GM12878 (cell line): Measurements from ENCODE around the gene CCDC81. TPM values are rescaled to one million over a fixed set of nuclear protein-coding genes. Genes with fewer than 3 reads are reported as not detected.

Experiments
- ATAC-seq: fragments of 200-7000 bp; cut with Tn5 transposase; 3 replicates; pipeline ENCODE4 v1.9.1; 2020; ENCODE audit warnings: mild to moderate bottlenecking, moderate library complexity
- BruUV-seq: library from RNA; stranded (reverse); fragments of 400-500 nt; replicated peaks from 2 replicates; lab custom pipeline; 2021; lab: Mats Ljungman, UMichigan
- CTCF ChIA-PET: fragments of 300-600 bp; sonication (Branson Sonifier 250); formaldehyde crosslinking; extraction: SDS; loops from one replicate; lab custom pipeline; 2021; ENCODE audit warnings: inconsistent platforms; lab: Yijun Ruan, JAX
- POLR2A ChIA-PET: fragments of 350-600 bp; formaldehyde crosslinking; extraction: SDS; loops from one replicate; lab custom pipeline; 2021; ENCODE audit warnings: inconsistent platforms; lab: Charles Lee
- RAD21 ChIA-PET: fragments of 300-600 bp; sonication (Branson Sonifier 250); formaldehyde crosslinking; loops from one replicate; lab custom pipeline; 2023; ENCODE audit warnings: antibody characterized with exemption; ENCODE audit not compliant: unreplicated experiment; lab: Charles Lee
- SMC1A ChIA-PET: fragments of 300-600 bp; sonication (Branson Sonifier 250); formaldehyde crosslinking; loops from one replicate; lab custom pipeline; 2023; ENCODE audit not compliant: unreplicated experiment, uncharacterized antibody; lab: Charles Lee
- DNase-seq: peaks from one replicate; pipeline ENCODE4 v3.0.0-alpha.2; 2011; ENCODE audit warnings: low read depth, low spot score
- FAIRE-seq: peaks from 3 replicates; lab custom pipeline; 2011; peaks lifted over from hg19 to GRCh38; lab: Jason Lieb, UNC
- H2AFZ ChIP-seq: 2 replicates; pipeline ENCODE4 v1.6.0; 2011; ENCODE audit warnings: low read depth, low read length, control low read depth; ENCODE audit not compliant: control insufficient read depth
- H3K27ac ChIP-seq: 2 replicates; pipeline ENCODE4 v1.5.1; 2011; ENCODE audit warnings: control low read depth; ENCODE audit not compliant: control insufficient read depth, insufficient read depth
- H3K27me3 ChIP-seq, 2 experiments: replicated peaks in 1 of 2; 2 replicates each; pipeline versions ENCODE4 v1.6.0 to v1.6.1; 2011; ENCODE audit warnings: low read length in 1 of 2; ENCODE audit not compliant: control insufficient read depth in 2 of 2, insufficient read depth in 2 of 2
- H3K36me3 ChIP-seq, 2 experiments: 2 replicates each; pipeline ENCODE4 v1.5.1; 2011; ENCODE audit warnings: low read length in 1 of 2; ENCODE audit not compliant: control insufficient read depth in 2 of 2, insufficient read depth in 2 of 2
- H3K4me1 ChIP-seq: 2 replicates; pipeline ENCODE4 v1.6.1; 2011; ENCODE audit warnings: mild to moderate bottlenecking, low read length, moderate library complexity, mixed read lengths; ENCODE audit not compliant: control insufficient read depth, insufficient read depth
- H3K4me2 ChIP-seq: 2 replicates; pipeline ENCODE4 v1.6.0; 2011; ENCODE audit warnings: control low read depth; ENCODE audit not compliant: control insufficient read depth, insufficient read depth
- H3K4me3 ChIP-seq: fragments of 200-600 bp; sonication (generic); 2 replicates; pipeline ENCODE4 v1.5.1; 2016
- H3K79me2 ChIP-seq: 2 replicates; pipeline ENCODE4 v1.6.0; 2011; ENCODE audit warnings: low read length; ENCODE audit not compliant: control insufficient read depth, insufficient read depth
- H3K9ac ChIP-seq: 2 replicates; pipeline ENCODE4 v1.8.0; 2011; ENCODE audit warnings: low read length, control low read depth, mixed read lengths; ENCODE audit not compliant: control insufficient read depth, insufficient read depth
- H3K9me3 ChIP-seq: replicated peaks from 3 replicates; pipeline ENCODE4 v1.5.1; 2011; ENCODE audit warnings: mild to moderate bottlenecking, low read length; ENCODE audit not compliant: control insufficient read depth, insufficient read depth
- H4K20me1 ChIP-seq: 2 replicates; pipeline ENCODE4 v1.6.0; 2011; ENCODE audit not compliant: control insufficient read depth, insufficient read depth
- BACH1 ChIP-seq: fragments of 450-650 bp; IDR thresholded peaks from 2 replicates; pipeline ENCODE4 v1.6.1; 2017; ENCODE audit warnings: mild to moderate bottlenecking, borderline replicate concordance
- FOS ChIP-seq: IDR thresholded peaks from 3 replicates; pipeline ENCODE4 v1.6.1; 2011; ENCODE audit warnings: borderline replicate concordance; ENCODE audit not compliant: insufficient read length; ENCODE audit errors: extremely low read depth
- NFYB ChIP-seq: IDR thresholded peaks from 2 replicates; pipeline ENCODE4 v1.6.1; 2011; ENCODE audit warnings: low read depth, mild to moderate bottlenecking, low read length, improper control_type of control experiment, moderate library complexity; ENCODE audit not compliant: insufficient read depth
- NR2C1 ChIP-seq: fragments of 450-650 bp; IDR thresholded peaks from 2 replicates; pipeline ENCODE4 v1.6.1; 2017; ENCODE audit warnings: antibody characterized with exemption, mild to moderate bottlenecking, moderate library complexity
- NR2F1 ChIP-seq: fragments of 450-650 bp; conservative IDR thresholded peaks from 2 replicates; pipeline ENCODE4 v1.6.1; 2017; ENCODE audit warnings: mild to moderate bottlenecking
- POLR2AphosphoS2 ChIP-seq: IDR thresholded peaks from 2 replicates; pipeline ENCODE4 v1.6.1; 2011; ENCODE audit warnings: low read depth, mild to moderate bottlenecking, low read length, improper control_type of control experiment, moderate library complexity
- RAD21 ChIP-seq: IDR thresholded peaks from 2 replicates; pipeline ENCODE4 v1.6.1; 2011; ENCODE audit warnings: mild to moderate bottlenecking, low read depth, low read length, moderate library complexity; ENCODE audit not compliant: insufficient read depth
- SPI1 ChIP-seq: IDR thresholded peaks from 2 replicates; pipeline ENCODE4 v1.6.1; 2011; ENCODE audit warnings: low read depth, mild to moderate bottlenecking, low read length, moderate library complexity, borderline replicate concordance; ENCODE audit not compliant: insufficient read depth
- STAT3 ChIP-seq: IDR thresholded peaks from 2 replicates; pipeline ENCODE4 v1.6.1; 2011; ENCODE audit warnings: low read depth, low read length, improper control_type of control experiment
- ZBTB33 ChIP-seq: fragments of 450-650 bp; IDR thresholded peaks from 2 replicates; pipeline ENCODE4 v1.6.1; 2017; ENCODE audit warnings: mild to moderate bottlenecking
- ZNF24 ChIP-seq: fragments of 450-650 bp; IDR thresholded peaks from 2 replicates; pipeline ENCODE4 v1.6.1; 2017; ENCODE audit warnings: antibody characterized with exemption, mild to moderate bottlenecking
- ZNF622 ChIP-seq: fragments of 450-650 bp; IDR thresholded peaks from 2 replicates; pipeline ENCODE4 v1.6.1; 2017; ENCODE audit warnings: mild to moderate bottlenecking, inconsistent platforms
- ZZZ3 ChIP-seq: IDR thresholded peaks from 2 replicates; pipeline ENCODE4 v1.6.1; 2011; ENCODE audit warnings: low read depth; ENCODE audit not compliant: control insufficient read depth, insufficient read length
- WGBS: methylation state at CpG from one replicate; pipeline ENCODE4 v1.1.6; 2016; ENCODE audit warnings: low lambda C conversion rate; ENCODE audit not compliant: insufficient replicate concordance, insufficient coverage; ENCODE audit errors: missing lambda C conversion rate; 5-methylcytosine and 5-hydroxymethylcytosine counted together
- in situ Hi-C: fragments of 300-500 bp; cut with MboI; formaldehyde crosslinking; loops from 9 replicates; pipeline ENCODE4 v1.14.3; 2018; ENCODE audit warnings: mixed read lengths
- intact Hi-C: fragments of 100-400 bp; cut with micrococcal nuclease; formaldehyde crosslinking; loops from one replicate; pipeline ENCODE4 v1.14.2; 2022; ENCODE audit not compliant: unreplicated experiment
- polyA plus RNA-seq, 11 experiments: library from polyadenylated mRNA; depleted of rRNA in 4 of 11; unstranded in 6 of 11; stranded (reverse) in 5 of 11; fragments of >200 nt; fragmentation: Nextera tagmentation in 4 of 11; fragmentation: Illumina TruSeq in 1 of 11; extraction: Ambion mirVana in 4 of 11; extraction: Trizol in 1 of 11; gene quantifications; 1 replicate in 1 of 11; 2 replicates in 10 of 11; pipeline versions ENCODE4 v1.2.1 to v1.2.3, GENCODE V29; 2011 to 2016; ENCODE audit warnings: inconsistent platforms in 2 of 11, missing spikeins in 2 of 11, low read depth in 1 of 11
- total RNA-seq, 4 experiments: library from RNA; depleted of rRNA in 3 of 4; stranded (reverse); fragments of >200 nt in 3 of 4; fragmentation: Illumina TruSeq in 1 of 4; extraction: Trizol in 1 of 4; gene quantifications; 2 replicates each; pipeline versions ENCODE4 v1.2.1 to v1.2.3, GENCODE V29; 2013 to 2021
- TF ChIP-seq, protein P1 (sequence below): IDR thresholded peaks from 2 replicates; pipeline ENCODE4 v1.6.1; 2011; ENCODE audit warnings: mild to moderate bottlenecking, low read depth, low read length, moderate library complexity; ENCODE audit not compliant: insufficient replicate concordance
- TF ChIP-seq, protein P2 (sequence below): IDR thresholded peaks from 2 replicates; pipeline ENCODE4 v1.6.1; 2012; ENCODE audit warnings: low read depth, low read length, improper control_type of control experiment

The CCDC81 gene
- total and polyA plus RNA-seq, 10 of the 15 experiments (the other 5 are each of a cell fraction or from before 2014, with no cell fraction given): 0.06 to 0.53 (median 0.22) TPM

- TF ChIP-seq, protein P1, sequence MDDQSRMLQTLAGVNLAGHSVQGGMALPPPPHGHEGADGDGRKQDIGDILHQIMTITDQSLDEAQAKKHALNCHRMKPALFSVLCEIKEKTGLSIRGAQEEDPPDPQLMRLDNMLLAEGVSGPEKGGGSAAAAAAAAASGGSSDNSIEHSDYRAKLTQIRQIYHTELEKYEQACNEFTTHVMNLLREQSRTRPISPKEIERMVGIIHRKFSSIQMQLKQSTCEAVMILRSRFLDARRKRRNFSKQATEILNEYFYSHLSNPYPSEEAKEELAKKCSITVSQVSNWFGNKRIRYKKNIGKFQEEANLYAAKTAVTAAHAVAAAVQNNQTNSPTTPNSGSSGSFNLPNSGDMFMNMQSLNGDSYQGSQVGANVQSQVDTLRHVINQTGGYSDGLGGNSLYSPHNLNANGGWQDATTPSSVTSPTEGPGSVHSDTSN: no peak
Measured at GRCh38 chr11:86440305-86440716, 65.6 kb downstream of the CCDC81 start (continued).

DNA sequence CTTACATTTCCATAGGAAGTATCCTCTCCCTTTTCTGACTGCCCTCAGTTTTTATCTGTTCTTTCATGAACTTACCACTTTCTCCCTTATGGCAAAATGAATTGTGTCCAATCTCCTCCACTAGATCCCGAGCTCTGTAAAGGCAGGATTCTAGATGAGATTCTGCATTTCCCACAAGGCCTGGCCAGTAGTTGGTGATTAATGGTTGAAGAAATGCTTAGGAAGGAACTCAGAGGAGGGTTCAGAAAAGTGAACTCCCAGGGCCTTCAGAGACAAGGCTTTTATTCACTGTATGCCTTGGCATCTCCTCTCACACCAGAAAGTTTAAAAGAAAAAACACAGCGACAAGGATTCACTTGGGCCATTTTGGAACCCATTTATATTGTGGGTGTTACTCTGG, 66.2 kb downstream of the CCDC81 start:
- POLR2A ChIA-PET: interaction anchor here (0.6 kb wide), 1 partner anchor 144 kb away, joined by 3 read pairs; no protein-coding TSS in a partner anchor
- in situ Hi-C loops (no loop called here), intact Hi-C loops (no loop called here)
- BruUV-seq: no TSS peak
- TF ChIP-seq FOS: no peak
- TF ChIP-seq ZZZ3: no peak
- TF ChIP-seq NFYB: no peak
- no peak for TF ChIP-seq NR2C1
- no peak for TF ChIP-seq SPI1
- no peak for TF ChIP-seq ZBTB33
- no peak for TF ChIP-seq RAD21
- TF ChIP-seq NR2F1: no peak
- no peak for TF ChIP-seq ZNF622
- TF ChIP-seq POLR2AphosphoS2: no peak
- TF ChIP-seq, protein P2, sequence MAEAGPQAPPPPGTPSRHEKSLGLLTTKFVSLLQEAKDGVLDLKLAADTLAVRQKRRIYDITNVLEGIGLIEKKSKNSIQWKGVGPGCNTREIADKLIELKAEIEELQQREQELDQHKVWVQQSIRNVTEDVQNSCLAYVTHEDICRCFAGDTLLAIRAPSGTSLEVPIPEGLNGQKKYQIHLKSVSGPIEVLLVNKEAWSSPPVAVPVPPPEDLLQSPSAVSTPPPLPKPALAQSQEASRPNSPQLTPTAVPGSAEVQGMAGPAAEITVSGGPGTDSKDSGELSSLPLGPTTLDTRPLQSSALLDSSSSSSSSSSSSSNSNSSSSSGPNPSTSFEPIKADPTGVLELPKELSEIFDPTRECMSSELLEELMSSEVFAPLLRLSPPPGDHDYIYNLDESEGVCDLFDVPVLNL: no peak
- no peak for TF ChIP-seq ZNF24
- TF ChIP-seq BACH1: no peak
- no peak for TF ChIP-seq STAT3
- Histone ChIP-seq H3K9me3 (no peaks in the 10 kb centered on the region), H3K4me1 (peaks cover 11% of the 10 kb centered on the region), H4K20me1 (no peaks in the 10 kb centered on the region), H3K27me3 (no peaks in the 10 kb centered on the region), H3K9ac (no peak overlapping the region), H3K4me3 (no peak overlapping the region), H3K79me2 (no peaks in the 10 kb centered on the region), H2AFZ (no peak overlapping the region), H3K36me3 (no peaks in the 10 kb centered on the region), H3K27ac (no peak overlapping the region), H3K4me2 (no peak overlapping the region)
- 0% methylated on average over 2 of the region's 2 CpGs for WGBS
- FAIRE-seq (no peak), DNase-seq (no peak), ATAC-seq (no peak)
- RAD21 ChIA-PET: no interaction called here
- CTCF ChIA-PET: no interaction called here
- SMC1A ChIA-PET: no interaction called here
